NB4 (cell line): ENCODE results near the gene CHRNA7.
"Not testable (repeated sequence)": the region's sequence is repeated elsewhere in the genome, so short reads cannot be mapped to it uniquely, and the experiment has no call there.

Experiments
- MYC ChIP-seq: IDR thresholded peaks from 2 replicates; pipeline ENCODE4 v1.6.1; 2011; ENCODE audit warnings: low read depth, low read length
- TF ChIP-seq, protein P1 (sequence below): IDR thresholded peaks from one replicate; pipeline ENCODE4 v1.5.1; 2012; ENCODE audit warnings: low read depth, low read length

DNA sequence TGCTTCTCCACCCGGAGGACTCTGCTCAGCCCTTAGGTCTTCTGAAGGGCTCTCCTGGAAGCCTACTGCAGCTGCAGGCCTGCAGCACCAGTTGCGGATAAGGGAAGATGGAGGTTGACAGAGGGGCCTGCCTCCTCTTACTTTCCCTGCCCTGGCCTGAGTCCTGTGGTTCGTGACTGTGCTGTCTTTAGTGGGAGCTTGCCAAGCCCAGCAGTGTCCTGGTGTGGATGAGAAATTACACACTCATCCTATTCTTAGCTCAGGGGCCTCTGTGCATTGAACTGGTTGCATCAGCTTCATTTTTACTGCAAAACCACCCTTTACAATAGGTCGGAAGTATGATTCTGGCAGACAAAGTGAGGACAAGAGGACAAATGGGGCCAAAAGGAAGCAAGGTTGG lies 163.5 kb downstream of the CHRNA7 start:
- TF ChIP-seq, protein P1, sequence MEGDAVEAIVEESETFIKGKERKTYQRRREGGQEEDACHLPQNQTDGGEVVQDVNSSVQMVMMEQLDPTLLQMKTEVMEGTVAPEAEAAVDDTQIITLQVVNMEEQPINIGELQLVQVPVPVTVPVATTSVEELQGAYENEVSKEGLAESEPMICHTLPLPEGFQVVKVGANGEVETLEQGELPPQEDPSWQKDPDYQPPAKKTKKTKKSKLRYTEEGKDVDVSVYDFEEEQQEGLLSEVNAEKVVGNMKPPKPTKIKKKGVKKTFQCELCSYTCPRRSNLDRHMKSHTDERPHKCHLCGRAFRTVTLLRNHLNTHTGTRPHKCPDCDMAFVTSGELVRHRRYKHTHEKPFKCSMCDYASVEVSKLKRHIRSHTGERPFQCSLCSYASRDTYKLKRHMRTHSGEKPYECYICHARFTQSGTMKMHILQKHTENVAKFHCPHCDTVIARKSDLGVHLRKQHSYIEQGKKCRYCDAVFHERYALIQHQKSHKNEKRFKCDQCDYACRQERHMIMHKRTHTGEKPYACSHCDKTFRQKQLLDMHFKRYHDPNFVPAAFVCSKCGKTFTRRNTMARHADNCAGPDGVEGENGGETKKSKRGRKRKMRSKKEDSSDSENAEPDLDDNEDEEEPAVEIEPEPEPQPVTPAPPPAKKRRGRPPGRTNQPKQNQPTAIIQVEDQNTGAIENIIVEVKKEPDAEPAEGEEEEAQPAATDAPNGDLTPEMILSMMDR = not testable (repeated sequence)
- not testable (repeated sequence) for TF ChIP-seq MYC
